NOMO-1 treated with DMSO at 0.1 percent for 48 hours (cell line): ENCODE measurements around the gene LTBP1.
"Not testable (repeated sequence)": the region's sequence is repeated elsewhere in the genome, so short reads cannot be mapped to it uniquely, and the experiment has no call there.

Experiments
- DNase-seq: peaks from one replicate; lab custom pipeline; 2025; ENCODE audit not compliant: unreplicated experiment; lab: John Stamatoyannopoulos, UW

Gene LTBP1

DNA sequence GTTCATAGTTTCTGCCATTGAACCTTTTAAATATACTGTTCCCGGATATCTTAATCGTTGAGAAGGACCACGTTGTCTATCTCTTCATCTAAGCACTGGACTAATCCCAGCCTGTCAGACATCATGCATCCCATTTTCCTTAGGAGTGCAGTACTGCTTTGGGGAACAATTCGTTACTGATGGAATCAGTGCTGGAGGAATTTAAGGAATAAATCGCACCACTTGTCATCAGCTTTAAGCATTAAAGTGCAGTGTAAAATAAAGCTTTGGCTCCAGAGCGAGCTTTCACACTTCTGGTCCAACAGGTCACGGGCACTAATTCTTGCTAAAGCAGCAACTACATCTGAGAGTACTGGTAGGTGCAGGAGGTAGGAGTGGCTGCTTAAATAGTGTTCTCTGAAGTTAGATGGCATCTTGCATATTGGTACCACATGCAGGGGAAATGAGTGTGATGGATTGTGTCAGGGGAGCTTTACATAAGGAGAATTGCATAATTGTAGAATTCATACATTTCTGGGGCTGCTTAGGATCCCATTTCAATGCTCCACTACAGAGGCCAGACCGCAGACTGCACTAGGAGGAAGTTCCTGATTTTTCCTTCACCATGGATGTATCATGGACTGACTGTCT, 424.0 kb downstream of the LTBP1 start:
- DNase-seq = peak; percentile 19

DNA sequence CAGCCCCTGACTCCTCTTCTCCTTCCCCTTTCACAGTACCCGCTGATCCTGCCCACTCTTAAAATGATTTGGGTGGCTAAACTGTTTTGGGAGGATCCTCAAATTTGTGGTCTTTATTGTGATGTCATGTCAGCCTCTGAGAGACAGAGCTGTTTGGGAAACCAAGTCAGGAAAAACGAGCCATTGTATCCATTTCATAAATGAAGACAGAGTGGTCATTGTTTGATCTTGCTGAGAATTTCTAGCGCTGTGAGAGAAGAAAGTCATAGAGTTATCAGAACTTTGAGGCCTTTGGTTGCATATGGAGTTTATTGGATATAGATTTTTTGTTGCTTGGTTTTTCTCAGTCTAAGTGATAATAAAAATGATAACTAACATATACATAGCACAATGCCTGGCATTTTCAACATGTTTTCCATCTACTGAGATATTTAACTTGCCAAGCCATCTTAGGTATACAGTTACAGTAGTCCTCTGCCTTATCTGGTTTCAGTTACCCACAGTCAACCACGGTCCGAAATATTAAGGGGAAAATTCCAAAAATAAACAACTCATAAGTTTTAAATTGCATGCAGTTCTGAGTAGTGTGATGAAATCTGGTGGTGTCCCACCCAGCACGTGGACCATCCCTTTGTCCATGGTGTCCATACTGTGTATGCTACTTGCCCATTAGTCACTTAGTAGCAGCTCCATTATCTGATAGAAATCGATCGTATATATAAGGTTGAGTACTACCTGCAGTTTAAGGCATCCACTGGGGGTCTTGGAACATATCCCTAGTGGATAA, 424.7 kb downstream of the LTBP1 start:
- DNase-seq = no peak

DNA sequence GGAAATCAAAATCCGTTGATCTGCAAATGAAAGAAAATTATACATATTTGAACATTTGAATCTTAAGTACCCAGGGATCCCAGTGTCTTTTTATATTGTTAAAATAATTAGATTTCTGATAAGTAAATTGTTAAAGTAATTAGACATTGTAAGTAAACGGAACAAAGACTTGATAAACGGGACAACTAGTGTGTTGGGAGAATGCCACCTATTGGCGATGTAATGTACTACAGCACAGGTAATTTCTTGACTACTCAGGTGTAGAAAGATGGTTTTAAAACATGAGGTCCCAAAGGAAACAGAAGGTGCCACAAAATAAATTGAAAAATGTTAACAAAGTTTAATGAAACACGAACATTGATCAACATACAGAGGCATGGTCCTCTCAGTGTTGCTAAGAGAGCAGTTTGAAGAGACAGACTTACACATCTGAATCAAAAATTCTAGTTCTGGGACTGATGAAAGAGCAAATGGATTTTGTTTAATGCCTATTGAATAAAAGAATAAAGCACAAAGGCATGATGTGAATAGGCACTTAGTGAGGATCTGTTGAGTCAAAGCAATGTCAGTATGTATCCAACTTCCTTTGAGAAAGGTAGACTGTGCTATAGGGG, 426.3 kb downstream of the LTBP1 start:
- peak; percentile 7 for DNase-seq

DNA sequence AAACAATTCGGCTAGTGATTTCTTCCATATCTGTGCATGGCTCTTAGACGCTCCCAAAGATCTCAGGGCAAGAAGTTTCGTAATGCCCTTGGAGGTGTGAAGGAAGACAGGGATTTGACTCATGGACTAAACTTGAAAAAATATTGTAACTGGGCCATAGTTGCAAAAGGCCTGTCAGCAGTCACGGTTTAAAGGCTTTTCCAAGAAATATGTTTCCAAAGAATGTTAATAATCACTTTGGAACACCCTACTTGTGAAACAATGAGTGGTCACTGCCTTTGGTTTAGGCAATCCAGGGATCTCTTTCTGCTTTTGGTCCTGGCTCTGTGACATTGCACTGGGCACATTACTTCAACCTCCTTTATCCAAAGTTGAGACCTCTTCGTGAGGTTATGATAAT, 427.2 kb downstream of the LTBP1 start:
- DNase-seq = no peak

- DNase-seq = no peak
Observed at GRCh38 chr2:33375054-33375453, 428.3 kb downstream of the LTBP1 start.

DNA sequence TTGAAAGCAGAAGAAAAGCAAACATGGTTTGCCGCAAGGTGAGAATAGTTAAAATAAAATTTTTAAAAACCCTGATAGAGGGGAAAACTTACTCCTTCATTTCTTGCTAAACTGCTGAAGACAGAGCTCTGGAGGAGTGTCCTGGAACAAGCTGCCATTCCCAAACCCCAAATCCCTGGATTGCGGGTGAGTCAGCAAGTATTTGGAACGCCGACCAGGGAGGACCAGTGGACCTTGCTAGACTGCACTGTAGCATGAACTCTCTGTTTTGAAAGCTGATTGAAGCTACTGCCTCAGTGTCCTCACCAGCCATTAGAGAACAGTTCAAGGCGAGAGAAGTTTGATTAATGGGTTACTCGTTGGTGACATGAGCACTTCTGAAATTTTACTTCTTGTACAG, 430.3 kb downstream of the LTBP1 start:
- DNase-seq = no peak

DNA sequence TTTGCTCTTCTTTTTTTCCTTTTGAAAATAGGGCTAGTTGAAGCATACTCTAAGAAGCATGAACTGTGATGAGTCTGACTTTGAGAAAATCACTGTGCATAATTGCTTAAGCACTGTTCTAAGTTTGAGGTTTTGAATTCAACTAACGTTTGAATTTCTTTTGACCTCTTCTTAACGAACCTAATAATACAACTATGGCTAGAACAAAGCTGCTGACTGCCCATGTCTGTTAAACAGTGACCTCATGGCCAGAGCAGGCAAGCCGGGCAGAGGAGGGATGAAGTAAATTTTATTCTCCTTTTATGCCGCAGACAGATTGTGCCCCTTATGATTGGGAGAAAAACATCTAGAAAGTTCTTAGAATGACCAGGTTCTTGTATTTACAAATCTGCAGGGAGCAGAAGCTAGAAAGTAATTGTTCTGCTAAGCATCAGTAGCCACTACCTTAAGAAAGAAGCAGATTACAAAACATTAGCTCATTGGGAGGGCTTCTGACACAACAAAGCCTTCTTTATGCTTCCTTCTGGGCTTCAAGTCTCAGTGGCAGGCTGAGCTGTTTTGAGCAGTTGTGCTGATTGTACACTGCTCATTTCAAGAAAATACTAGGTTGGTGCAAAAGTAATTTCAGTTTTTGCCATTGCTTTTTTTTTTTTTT, 431.9 kb downstream of the LTBP1 start:
- DNase-seq = peak; percentile 40

GRCh38 chr2:33380001-33380609, 433.4 kb downstream of the LTBP1 start:
- no peak for DNase-seq

DNA sequence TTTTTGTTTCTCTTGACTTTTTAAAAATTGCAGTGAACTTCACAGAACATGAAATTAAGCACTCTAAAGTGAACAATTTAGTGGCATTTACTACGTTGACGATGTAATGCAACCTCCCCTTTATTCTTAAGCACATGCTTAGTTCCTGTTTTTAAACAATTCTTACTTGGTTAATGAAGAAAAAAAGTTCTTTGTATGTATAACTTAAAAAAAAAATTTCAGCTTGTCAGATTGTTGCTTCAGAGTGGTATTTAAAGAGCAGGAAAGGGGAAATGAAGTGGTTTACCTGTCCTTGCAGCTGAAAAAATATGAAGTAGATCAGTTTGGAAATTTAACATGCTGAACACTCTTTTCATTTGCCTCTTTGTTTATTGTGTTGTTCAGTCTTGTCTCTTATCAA, 434.0 kb downstream of the LTBP1 start:
- DNase-seq = peak; percentile 66

DNA sequence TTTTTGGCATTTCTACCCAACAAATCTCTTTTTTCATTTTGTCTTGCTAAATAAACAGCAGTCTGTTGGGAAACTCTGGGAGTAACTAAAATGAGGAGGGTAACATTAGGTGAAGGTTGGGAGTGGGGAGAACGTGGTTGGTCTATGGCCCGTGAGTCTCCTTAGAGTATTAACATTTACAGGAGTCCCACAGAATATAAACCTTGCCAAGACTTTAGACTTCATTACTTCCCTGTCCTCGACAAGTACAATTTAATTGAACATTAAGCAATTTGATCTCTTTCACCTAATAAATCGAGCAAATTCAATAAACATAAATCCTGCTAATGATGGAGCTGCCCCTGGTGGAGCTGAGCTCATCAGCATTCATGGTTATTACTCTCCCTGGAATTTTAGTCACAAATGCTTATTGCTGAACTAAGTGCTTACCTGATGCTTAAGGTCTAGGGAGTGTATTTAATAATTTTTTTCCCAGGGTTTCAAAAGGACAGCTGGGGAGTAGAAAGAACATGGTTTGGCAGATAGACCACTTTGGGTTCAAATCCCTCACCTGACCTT, 434.6 kb downstream of the LTBP1 start:
- no peak for DNase-seq

- no peak for DNase-seq
Observed at GRCh38 chr2:33383855-33384598, 437.3 kb downstream of the LTBP1 start.

- no peak for DNase-seq
Observed at GRCh38 chr2:33384599-33384961, 437.8 kb downstream of the LTBP1 start.

- DNase-seq = no peak
Observed at GRCh38 chr2:33388996-33389395, 442.2 kb downstream of the LTBP1 start.

GRCh38 chr2:33389695-33390094, 442.9 kb downstream of the LTBP1 start:
- DNase-seq = not testable (repeated sequence)

DNA sequence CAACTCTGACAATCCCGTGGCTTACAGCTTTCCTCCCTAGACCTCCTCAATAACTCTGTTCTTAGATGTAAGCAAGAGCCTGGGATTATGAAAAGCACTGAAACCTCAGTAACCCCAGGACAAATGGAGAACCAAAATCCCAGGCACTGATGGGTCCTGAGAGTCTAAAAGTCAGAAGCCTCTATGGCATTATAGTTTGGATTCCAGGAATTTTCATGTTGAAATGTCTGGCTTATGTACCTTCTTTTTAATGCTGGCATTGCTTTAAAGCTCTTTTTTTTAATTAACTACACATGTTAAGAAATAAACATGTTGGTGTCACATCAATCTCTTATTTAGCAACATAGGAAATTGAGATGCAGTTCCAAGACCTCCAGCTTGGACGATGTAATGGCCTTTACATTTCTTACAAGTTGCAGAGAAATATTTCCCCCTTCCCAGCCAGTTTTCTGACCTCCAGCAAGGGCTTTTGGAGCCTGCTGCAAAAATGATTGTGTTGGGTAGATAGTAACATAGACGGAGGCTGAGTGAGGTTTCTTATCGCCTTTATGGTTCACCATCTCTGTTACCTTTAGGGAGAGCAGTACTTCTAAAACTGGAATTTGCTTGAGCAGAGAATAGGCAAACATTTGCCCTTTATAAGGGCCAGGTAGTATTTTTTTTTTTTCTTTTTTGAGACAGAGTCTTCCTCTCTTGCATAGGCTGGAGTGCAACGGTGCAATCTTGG, 444.9 kb downstream of the LTBP1 start:
- DNase-seq = no peak

DNA sequence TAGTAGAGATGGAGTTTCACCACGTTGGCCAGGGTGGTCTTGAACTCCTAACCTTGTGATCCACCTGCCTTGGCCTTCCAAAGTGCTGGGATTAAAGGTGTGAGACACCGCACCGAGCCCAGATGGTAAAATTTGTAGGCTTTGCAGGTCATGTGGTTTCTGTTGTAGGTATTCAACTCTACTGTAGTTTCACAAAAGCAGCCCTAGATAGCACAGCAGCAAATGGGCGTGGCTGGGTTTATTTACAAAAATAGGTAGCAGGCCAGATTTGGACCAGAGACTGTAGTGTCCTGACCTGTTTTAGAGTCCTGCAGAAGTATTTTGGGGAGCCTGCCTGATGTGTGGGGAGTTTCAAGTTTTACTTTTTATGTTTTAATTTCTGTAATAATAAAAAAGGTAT, 445.6 kb downstream of the LTBP1 start:
- no peak for DNase-seq

DNA sequence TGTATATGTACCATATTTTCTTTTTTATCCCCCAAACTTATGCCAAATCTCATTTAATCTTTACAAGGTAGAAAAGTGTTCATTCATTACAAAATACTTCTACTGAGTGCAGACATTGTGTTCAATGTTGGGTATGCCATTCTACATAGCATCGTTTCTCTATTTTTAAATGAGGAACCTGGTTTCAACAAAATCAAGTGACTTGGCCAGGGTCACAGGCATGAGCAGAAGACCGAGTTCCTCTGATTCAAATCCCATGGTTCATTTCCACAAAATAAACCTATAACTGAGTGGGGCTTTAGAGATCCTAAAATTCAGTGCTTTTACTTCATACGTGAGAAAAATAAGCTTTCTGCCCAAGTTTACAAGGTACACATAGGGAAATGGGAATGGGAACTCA, 448.3 kb downstream of the LTBP1 start:
- no peak for DNase-seq

- DNase-seq = peak; percentile 34
Observed at GRCh38 chr2:33395655-33396249, 449.0 kb downstream of the LTBP1 start.

GRCh38 chr2:33404321-33404720, 457.6 kb downstream of the LTBP1 start:
- DNase-seq = no peak
